Stimulated activated naive CD8-positive, alpha-beta T cell treated with anti-CD3 and anti-CD28 coated beads, Interleukin-15, Interleukin-2, amounts not matched to agents 100 U/mL and 50 U/mL, for 24 hours (primary cell): ENCODE results near the gene RAD51B.

Experiments
- ATAC-seq: fragments of 150-1000 bp; cut with Tn5 transposase; one replicate; pipeline ENCODE4 v1.10.0; 2021
- DNase-seq: peaks from one replicate; pipeline ENCODE4 v3.0.0; 2021

Gene RAD51B

GRCh38 chr14:68386950-68387779 is 567.6 kb downstream of the RAD51B start:
- no peak for DNase-seq
- no peak for ATAC-seq

GRCh38 chr14:68389943-68390342 is 570.4 kb downstream of the RAD51B start:
- ATAC-seq (no peak), DNase-seq (no peak)

- no peak for DNase-seq
- no peak for ATAC-seq
These were observed 571.2 kb downstream of the RAD51B start for GRCh38 chr14:68390741-68391140.

GRCh38 chr14:68391311-68392014 is 571.9 kb downstream of the RAD51B start:
- DNase-seq (no peak), ATAC-seq (no peak)

- no peak for ATAC-seq
- DNase-seq = no peak
These were observed 573.0 kb downstream of the RAD51B start for GRCh38 chr14:68392393-68393141.

GRCh38 chr14:68393259-68393658 is 573.7 kb downstream of the RAD51B start:
- ATAC-seq (no peak), DNase-seq (no peak)

GRCh38 chr14:68394118-68394763 is 574.7 kb downstream of the RAD51B start:
- ATAC-seq (no peak), DNase-seq (no peak)

GRCh38 chr14:68394764-68395143 is 575.2 kb downstream of the RAD51B start:
- DNase-seq (no peak), ATAC-seq (no peak)

GRCh38 chr14:68395604-68396003 is 576.0 kb downstream of the RAD51B start:
- ATAC-seq = no peak
- DNase-seq = no peak

- ATAC-seq (no peak), DNase-seq (no peak)
These were observed 576.9 kb downstream of the RAD51B start for GRCh38 chr14:68396461-68396860.

GRCh38 chr14:68397371-68397811 is 577.8 kb downstream of the RAD51B start:
- ATAC-seq = no peak
- no peak for DNase-seq

- no peak for ATAC-seq
These were observed 578.2 kb downstream of the RAD51B start for GRCh38 chr14:68397822-68398221.

GRCh38 chr14:68398370-68398769 is 578.8 kb downstream of the RAD51B start:
- ATAC-seq = no peak

More at GRCh38 chr14:68397822-68398221, 578.2 kb downstream of the RAD51B start:
- no peak for DNase-seq

GRCh38 chr14:68399971-68400370 is 580.4 kb downstream of the RAD51B start:
- no peak for DNase-seq

More at GRCh38 chr14:68398370-68398769, 578.8 kb downstream of the RAD51B start:
- no peak for DNase-seq

GRCh38 chr14:68401317-68401716 is 581.7 kb downstream of the RAD51B start:
- ATAC-seq (no peak), DNase-seq (no peak)

More at GRCh38 chr14:68399971-68400370, 580.4 kb downstream of the RAD51B start:
- no peak for ATAC-seq

- ATAC-seq (peak; percentile 39), DNase-seq (no peak)
These were observed 582.3 kb downstream of the RAD51B start for GRCh38 chr14:68401855-68402254.

GRCh38 chr14:68402525-68403101 is 583.0 kb downstream of the RAD51B start:
- ATAC-seq = no peak

GRCh38 chr14:68403191-68404145 is 583.9 kb downstream of the RAD51B start:
- no peak for DNase-seq
- no peak for ATAC-seq

More at GRCh38 chr14:68402525-68403101, 583.0 kb downstream of the RAD51B start:
- DNase-seq = no peak

GRCh38 chr14:68404146-68404527 is 584.6 kb downstream of the RAD51B start:
- ATAC-seq = no peak
- no peak for DNase-seq

GRCh38 chr14:68404652-68405183 is 585.1 kb downstream of the RAD51B start:
- DNase-seq (no peak), ATAC-seq (peak; percentile 56)
